GM12878 (cell line): ENCODE results near the gene PAF1. TPM values are rescaled to one million over a fixed set of nuclear protein-coding genes. Genes with fewer than 3 reads are reported as not detected.

Source experiments
- ASH2L ChIP-seq: fragments of 300-600, 200-600 bp; sonication (generic); IDR thresholded peaks from 2 replicates; pipeline ENCODE4 v1.6.1; 2017; ENCODE audit warnings: low read depth, mild to moderate bottlenecking, borderline replicate concordance
- BCL3 ChIP-seq: IDR thresholded peaks from 2 replicates; pipeline ENCODE4 v1.6.1; 2011; ENCODE audit warnings: borderline replicate concordance, low read depth, mild to moderate bottlenecking, moderate library complexity, low read length; ENCODE audit not compliant: insufficient read depth, poor library complexity, severe bottlenecking
- CHD4 ChIP-seq: fragments of 200-600 bp; sonication (generic); IDR thresholded peaks from 2 replicates; pipeline ENCODE4 v1.6.1; 2016; ENCODE audit warnings: mild to moderate bottlenecking
- ELK1 ChIP-seq: IDR thresholded peaks from 2 replicates; pipeline ENCODE4 v1.6.1; 2012; ENCODE audit warnings: low read depth, low read length, improper control_type of control experiment
- MEF2A ChIP-seq: IDR thresholded peaks from 2 replicates; pipeline ENCODE4 v1.6.1; 2011; ENCODE audit warnings: low read depth, mild to moderate bottlenecking, low read length, moderate library complexity; ENCODE audit not compliant: insufficient read depth
- NFIC ChIP-seq: IDR thresholded peaks from 2 replicates; pipeline ENCODE4 v1.6.1; 2012; ENCODE audit warnings: low read depth, mild to moderate bottlenecking, inconsistent platforms, low read length, moderate library complexity
- NKRF ChIP-seq: fragments of 450-650 bp; conservative IDR thresholded peaks from 2 replicates; pipeline ENCODE4 v1.6.1; 2017; ENCODE audit warnings: mild to moderate bottlenecking, moderate library complexity
- NR2C1 ChIP-seq: fragments of 450-650 bp; IDR thresholded peaks from 2 replicates; pipeline ENCODE4 v1.6.1; 2017; ENCODE audit warnings: antibody characterized with exemption, mild to moderate bottlenecking, moderate library complexity
- RAD51 ChIP-seq: fragments of 450-650 bp; IDR thresholded peaks from 2 replicates; pipeline ENCODE4 v1.6.1; 2016; ENCODE audit warnings: moderate library complexity, mild to moderate bottlenecking, inconsistent platforms
- RB1 ChIP-seq: fragments of 450-650 bp; formaldehyde crosslinking; IDR thresholded peaks from 2 replicates; pipeline ENCODE4 v1.6.1; 2017; ENCODE audit warnings: mild to moderate bottlenecking, borderline replicate concordance
- RELA ChIP-seq: fragments of 450-650 bp; IDR thresholded peaks from 2 replicates; pipeline ENCODE4 v1.8.0; 2014; ENCODE audit warnings: borderline replicate concordance; ENCODE audit not compliant: partially characterized antibody
- SMAD5 ChIP-seq: IDR thresholded peaks from 2 replicates; pipeline ENCODE4 v1.6.1; 2016; ENCODE audit warnings: antibody characterized with exemption, low read depth
- YY1 ChIP-seq: IDR thresholded peaks from 2 replicates; pipeline ENCODE4 v1.6.1; 2011; ENCODE audit warnings: low read depth, mild to moderate bottlenecking, low read length
- ZBED1 ChIP-seq: IDR thresholded peaks from 2 replicates; pipeline ENCODE4 v1.6.1; 2016; ENCODE audit warnings: borderline replicate concordance
- ZNF592 ChIP-seq: fragments of 450-650 bp; IDR thresholded peaks from 2 replicates; pipeline ENCODE4 v1.6.1; 2017; ENCODE audit warnings: mild to moderate bottlenecking, moderate library complexity
- polyA plus RNA-seq, 11 experiments: library from polyadenylated mRNA; depleted of rRNA in 4 of 11; unstranded in 6 of 11; stranded (reverse) in 5 of 11; fragments of >200 nt; fragmentation: Nextera tagmentation in 4 of 11; fragmentation: Illumina TruSeq in 1 of 11; extraction: Ambion mirVana in 4 of 11; extraction: Trizol in 1 of 11; gene quantifications; 1 replicate in 1 of 11; 2 replicates in 10 of 11; pipeline versions ENCODE4 v1.2.1 to v1.2.3, GENCODE V29; 2011 to 2016; ENCODE audit warnings: inconsistent platforms in 2 of 11, missing spikeins in 2 of 11, low read depth in 1 of 11
- total RNA-seq, 4 experiments: library from RNA; depleted of rRNA in 3 of 4; stranded (reverse); fragments of >200 nt in 3 of 4; fragmentation: Illumina TruSeq in 1 of 4; extraction: Trizol in 1 of 4; gene quantifications; 2 replicates each; pipeline versions ENCODE4 v1.2.1 to v1.2.3, GENCODE V29; 2013 to 2021
- TF ChIP-seq, protein P1 (sequence below), 3 experiments: IDR thresholded peaks in 2 of 3; conservative IDR thresholded peaks in 1 of 3; 2 replicates each; pipeline ENCODE4 v1.5.1; 2011; ENCODE audit warnings: low read depth in 3 of 3, low read length in 3 of 3, mild to moderate bottlenecking in 3 of 3, control low read depth in 2 of 3, moderate library complexity in 2 of 3, inconsistent platforms in 1 of 3, mixed read lengths in 1 of 3; ENCODE audit not compliant: control insufficient read depth in 2 of 3, insufficient read depth in 1 of 3; ENCODE audit errors: extremely low read depth in 1 of 3
- TF ChIP-seq, protein P2 (sequence below): IDR thresholded peaks from 2 replicates; pipeline ENCODE4 v1.6.1; 2011; ENCODE audit warnings: low read depth, mild to moderate bottlenecking, low read length, moderate library complexity, borderline replicate concordance; ENCODE audit errors: extremely low read depth

PAF1 gene
- total and polyA plus RNA-seq, 10 of the 15 experiments (the other 5 are each of a cell fraction or from before 2014, with no cell fraction given), result 1.7 to 45.8 (median 39.6) TPM

DNA sequence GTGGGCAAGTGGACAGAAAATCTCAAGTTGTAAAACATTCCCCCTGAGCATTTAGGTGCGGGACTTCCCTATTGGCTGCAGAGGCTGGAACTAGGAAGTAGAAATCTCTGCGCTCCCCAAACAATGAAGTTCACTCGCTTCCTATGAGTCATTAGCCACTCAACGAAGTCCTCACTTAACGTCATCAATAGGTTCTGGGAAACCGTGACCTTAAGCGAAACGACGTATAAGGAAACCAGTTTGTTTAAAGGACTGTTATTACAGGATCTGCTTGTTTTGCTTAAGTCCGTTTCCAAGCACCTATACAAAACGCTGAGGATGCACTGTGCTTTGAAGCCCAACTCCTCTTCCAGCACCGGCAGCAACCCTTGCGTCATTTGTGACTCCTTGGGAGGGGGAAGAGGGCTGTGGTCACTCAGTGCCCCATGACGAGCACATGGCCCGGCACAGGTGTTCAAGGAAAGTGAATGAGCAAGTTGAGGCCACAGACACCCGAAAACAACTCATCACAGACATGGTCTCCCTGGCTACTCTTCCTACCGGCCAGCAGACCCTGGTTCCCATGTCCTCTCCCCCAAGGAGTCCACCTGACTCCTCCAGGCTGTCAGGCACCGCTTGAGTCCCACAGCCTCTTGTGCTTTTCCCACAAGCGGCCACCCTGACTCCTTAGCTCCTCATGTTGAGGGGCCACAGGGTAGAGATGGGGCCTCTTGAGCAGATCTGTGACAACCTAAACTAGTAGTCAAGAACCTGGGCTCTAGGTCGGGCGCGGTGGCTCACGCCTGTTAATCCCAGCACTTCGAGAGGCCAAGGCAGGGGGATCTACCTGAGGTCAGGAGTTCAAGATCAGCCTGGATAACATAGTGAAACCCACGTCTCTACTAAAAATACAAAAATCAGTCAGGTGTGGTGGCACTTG, 40.0 kb upstream of the PAF1 start (continued):
- TF ChIP-seq ZNF592 (no peak), YY1 (no peak), RELA (no peak), NR2C1 (no peak), NKRF (no peak), ELK1 (no peak), BCL3 (no peak), MEF2A (0 out of 2 replicates have a peak, but pooled peaks have one; percentile 15), ZBED1 (0 out of 2 replicates have a peak, but pooled peaks have one; percentile 17), ASH2L (no peak), SMAD5 (no peak), RB1 (no peak), CHD4 (no peak), NFIC (peak; percentile 40; the same call in 1 of the 2 replicates), RAD51 (no peak)
- TF ChIP-seq, protein P1, sequence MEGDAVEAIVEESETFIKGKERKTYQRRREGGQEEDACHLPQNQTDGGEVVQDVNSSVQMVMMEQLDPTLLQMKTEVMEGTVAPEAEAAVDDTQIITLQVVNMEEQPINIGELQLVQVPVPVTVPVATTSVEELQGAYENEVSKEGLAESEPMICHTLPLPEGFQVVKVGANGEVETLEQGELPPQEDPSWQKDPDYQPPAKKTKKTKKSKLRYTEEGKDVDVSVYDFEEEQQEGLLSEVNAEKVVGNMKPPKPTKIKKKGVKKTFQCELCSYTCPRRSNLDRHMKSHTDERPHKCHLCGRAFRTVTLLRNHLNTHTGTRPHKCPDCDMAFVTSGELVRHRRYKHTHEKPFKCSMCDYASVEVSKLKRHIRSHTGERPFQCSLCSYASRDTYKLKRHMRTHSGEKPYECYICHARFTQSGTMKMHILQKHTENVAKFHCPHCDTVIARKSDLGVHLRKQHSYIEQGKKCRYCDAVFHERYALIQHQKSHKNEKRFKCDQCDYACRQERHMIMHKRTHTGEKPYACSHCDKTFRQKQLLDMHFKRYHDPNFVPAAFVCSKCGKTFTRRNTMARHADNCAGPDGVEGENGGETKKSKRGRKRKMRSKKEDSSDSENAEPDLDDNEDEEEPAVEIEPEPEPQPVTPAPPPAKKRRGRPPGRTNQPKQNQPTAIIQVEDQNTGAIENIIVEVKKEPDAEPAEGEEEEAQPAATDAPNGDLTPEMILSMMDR (IDR thresholded peaks at IDR 0.05 in 2 of 3, conservative IDR thresholded peaks at IDR 0.05 in 1 of 3; ENCODE audit: control insufficient read depth in 2 of 3, extremely low read depth in 1 of 3, insufficient read depth in 1 of 3, low read depth in 3 of 3, low read length in 3 of 3), result no peak
- TF ChIP-seq, protein P2, sequence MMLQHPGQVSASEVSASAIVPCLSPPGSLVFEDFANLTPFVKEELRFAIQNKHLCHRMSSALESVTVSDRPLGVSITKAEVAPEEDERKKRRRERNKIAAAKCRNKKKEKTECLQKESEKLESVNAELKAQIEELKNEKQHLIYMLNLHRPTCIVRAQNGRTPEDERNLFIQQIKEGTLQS, result no peak
